GM10847 (cell line): ENCODE measurements around the gene PREX1.

Experiments
- POLR2A ChIP-seq: IDR thresholded peaks from 2 replicates; pipeline ENCODE4 v1.6.1; 2011; ENCODE audit not compliant: insufficient read length; ENCODE audit errors: extremely low read depth

The PREX1 gene

GRCh38 chr20:48632825-48633619, 194.8 kb downstream of the PREX1 start:
- TF ChIP-seq POLR2A: no peak

GRCh38 chr20:48632017-48632824, 195.6 kb downstream of the PREX1 start:
- TF ChIP-seq POLR2A: no peak

- TF ChIP-seq POLR2A: no peak
These were observed 196.4 kb downstream of the PREX1 start for GRCh38 chr20:48631114-48632016.

- no peak for TF ChIP-seq POLR2A
These were observed 197.3 kb downstream of the PREX1 start for GRCh38 chr20:48630342-48631075.

GRCh38 chr20:48629960-48630315, 197.9 kb downstream of the PREX1 start:
- TF ChIP-seq POLR2A: no peak

- no peak for TF ChIP-seq POLR2A
These were observed 198.5 kb downstream of the PREX1 start for GRCh38 chr20:48629069-48629959.

- TF ChIP-seq POLR2A: no peak
These were observed 200.1 kb downstream of the PREX1 start for GRCh38 chr20:48627737-48628128.

- no peak for TF ChIP-seq POLR2A
These were observed 200.7 kb downstream of the PREX1 start for GRCh38 chr20:48626938-48627736.

GRCh38 chr20:48626226-48626937, 201.4 kb downstream of the PREX1 start:
- TF ChIP-seq POLR2A: no peak

GRCh38 chr20:48625136-48625900, 202.5 kb downstream of the PREX1 start:
- no peak for TF ChIP-seq POLR2A

GRCh38 chr20:48624315-48625020, 203.3 kb downstream of the PREX1 start:
- no peak for TF ChIP-seq POLR2A

GRCh38 chr20:48623906-48624265, 203.9 kb downstream of the PREX1 start:
- TF ChIP-seq POLR2A: no peak
